Coronary artery (tissue), 2 donors: ENCODE measurements around the gene ELSPBP1.
"Not testable (repeated sequence)": the region's sequence is repeated elsewhere in the genome, so short reads cannot be mapped to it uniquely, and the experiment has no call there.

Experiments used
- DNase-seq: peaks from one replicate; pipeline ENCODE4 v3.0.0-alpha.2; 2017; ENCODE audit warnings: low spot score
- H3K27ac ChIP-seq, 2 donors: fragments of 200-600 bp; sonication (generic); one replicate each; pipeline ENCODE4 v1.5.1; 2016 to 2019
- H3K4me3 ChIP-seq: fragments of 200-600 bp; sonication (generic); 2 replicates; pipeline ENCODE4 v1.5.1; 2016; ENCODE audit warnings: mild to moderate bottlenecking, moderate library complexity
- CTCF ChIP-seq: fragments of 200-600 bp; sonication (generic); IDR thresholded peaks from one replicate; pipeline ENCODE4 v1.5.1; 2019; ENCODE audit warnings: antibody characterized with exemption

ELSPBP1 gene

GRCh38 chr19:48061401-48062344 is 67.2 kb downstream of the ELSPBP1 start:
- no peak overlapping the region for H3K27ac ChIP-seq
- H3K4me3 ChIP-seq: no peak overlapping the region
- no peak for TF ChIP-seq CTCF
- DNase-seq: no peak

- H3K27ac ChIP-seq: no peak overlapping the region
- no peak for TF ChIP-seq CTCF
These were observed 70.1 kb downstream of the ELSPBP1 start for GRCh38 chr19:48064509-48064908.

DNA sequence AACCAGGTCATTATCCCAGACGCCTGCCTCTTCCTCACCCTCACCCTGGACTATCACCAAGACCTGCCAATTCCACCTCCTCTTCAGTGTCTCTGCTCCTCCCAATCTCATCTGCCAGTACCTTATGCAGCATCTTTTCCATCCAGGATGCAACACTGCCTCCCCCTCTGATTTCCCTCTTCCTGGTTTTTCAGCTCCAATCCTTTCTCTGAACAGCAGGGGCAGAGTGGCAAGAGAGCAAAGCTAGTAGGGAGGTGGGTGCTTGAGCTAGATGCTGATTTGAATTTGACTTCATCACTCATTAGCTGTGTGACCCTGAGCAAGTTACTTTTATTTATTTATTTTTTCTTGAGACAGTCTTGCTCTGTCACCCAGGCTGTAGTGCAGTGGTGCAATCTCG is 75.0 kb downstream of the ELSPBP1 start:
- no peak for TF ChIP-seq CTCF
- no peak for DNase-seq
- no peak overlapping the region for H3K4me3 ChIP-seq
- H3K27ac ChIP-seq: no peak overlapping the region

More at GRCh38 chr19:48064509-48064908, 70.1 kb downstream of the ELSPBP1 start:
- DNase-seq: no peak
- no peak overlapping the region for H3K4me3 ChIP-seq

DNA sequence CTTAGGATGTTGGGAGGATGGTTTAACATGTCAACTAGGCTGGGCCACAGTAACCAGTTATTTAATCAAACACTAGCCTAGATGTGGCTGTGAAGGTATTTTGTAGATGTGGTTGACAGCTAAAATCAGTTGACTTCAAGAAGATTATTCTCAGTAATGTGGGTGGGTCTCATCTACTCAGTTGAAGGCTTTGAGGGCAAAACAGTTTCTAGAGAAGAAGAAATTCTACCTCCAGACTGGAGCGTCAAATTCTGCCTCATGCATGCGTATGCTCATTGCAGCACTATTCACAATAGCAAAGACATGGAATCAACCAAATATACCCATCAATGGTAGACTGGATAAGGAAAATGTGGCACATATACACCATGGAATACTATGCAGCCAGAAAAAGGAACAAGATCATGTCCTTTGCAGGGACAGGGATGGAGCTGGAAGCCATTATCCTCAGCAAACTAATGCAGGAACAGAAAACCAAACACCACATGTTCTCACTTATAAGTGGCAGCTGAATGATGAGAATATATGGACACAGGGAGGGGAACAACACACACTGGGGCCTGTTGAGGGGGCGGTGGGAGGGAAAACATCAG is 75.8 kb downstream of the ELSPBP1 start:
- not testable (repeated sequence) for H3K4me3 ChIP-seq, DNase-seq, H3K27ac ChIP-seq
